D341Med (cell line): ENCODE measurements around the gene PPP1R13B.

ENCODE experiments used
- DNase-seq: peaks from one replicate; pipeline ENCODE4 v3.0.0; 2012; ENCODE audit warnings: low spot score

Gene PPP1R13B

DNA sequence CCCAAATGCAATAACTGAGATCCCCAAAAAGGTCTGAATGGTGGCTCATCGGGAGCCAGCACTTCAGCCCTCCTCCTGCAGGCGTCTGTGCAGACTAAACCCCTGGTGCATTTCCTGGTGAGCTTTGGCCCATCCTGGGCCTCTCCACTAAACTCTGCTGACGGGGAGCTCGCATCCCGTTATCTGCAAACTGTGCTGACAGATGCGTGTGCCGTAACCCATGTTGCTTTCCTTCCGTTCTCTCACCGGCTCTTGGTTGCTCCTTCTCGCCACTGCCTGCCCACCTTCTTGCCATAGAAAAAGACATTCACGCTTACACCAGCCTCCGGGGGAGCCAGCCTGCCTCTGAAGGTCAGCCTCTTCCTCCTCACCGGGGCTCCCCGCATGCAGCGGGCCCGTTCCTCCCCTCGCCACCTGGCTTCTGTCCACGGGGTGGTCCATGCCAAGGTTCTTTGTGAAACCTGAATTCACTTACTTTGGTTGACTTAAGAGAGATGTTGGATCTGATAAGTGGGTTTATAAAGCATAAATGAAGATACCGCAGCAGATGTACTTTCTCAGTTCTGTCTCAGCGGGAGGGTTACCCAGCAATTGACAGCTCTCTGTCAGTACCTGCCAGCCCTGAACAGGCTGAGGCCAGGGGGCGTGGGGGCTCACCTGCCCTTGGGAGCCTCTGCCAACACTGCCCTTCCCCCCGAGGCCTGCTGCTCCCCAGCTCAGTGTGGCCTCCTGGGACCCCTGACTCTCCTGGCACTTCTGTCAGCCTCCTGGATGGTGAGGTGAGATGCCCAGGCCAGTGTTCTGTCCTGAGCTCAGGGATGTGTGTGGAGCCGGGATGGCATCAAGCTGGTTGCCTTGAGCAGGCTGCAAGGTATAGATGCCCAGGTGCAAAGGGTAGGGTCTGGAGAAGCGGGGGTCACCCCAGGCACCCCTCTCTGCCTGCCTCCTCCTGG lies 117.6 kb downstream of the PPP1R13B start:
- DNase-seq = no peak

DNA sequence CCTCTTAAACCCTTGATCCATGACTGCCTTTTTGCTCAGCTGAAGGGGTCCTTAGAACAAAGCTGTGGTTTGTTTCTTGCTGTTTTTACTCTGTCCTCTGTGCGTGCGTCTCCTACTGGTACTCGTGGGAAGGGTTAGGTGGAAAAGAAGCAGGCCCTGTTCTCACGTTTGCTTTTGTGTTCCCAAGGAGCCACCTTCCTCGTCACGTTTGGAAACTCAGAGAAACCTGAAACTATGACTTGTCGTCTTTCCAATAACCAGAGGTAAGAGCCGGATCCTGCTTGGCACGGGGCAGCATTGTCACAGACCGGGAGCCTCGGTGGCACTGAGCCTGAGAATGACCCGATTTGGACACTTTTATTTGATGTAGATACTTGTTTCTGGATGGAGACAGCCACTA lies 118.7 kb downstream of the PPP1R13B start:
- no peak for DNase-seq

DNA sequence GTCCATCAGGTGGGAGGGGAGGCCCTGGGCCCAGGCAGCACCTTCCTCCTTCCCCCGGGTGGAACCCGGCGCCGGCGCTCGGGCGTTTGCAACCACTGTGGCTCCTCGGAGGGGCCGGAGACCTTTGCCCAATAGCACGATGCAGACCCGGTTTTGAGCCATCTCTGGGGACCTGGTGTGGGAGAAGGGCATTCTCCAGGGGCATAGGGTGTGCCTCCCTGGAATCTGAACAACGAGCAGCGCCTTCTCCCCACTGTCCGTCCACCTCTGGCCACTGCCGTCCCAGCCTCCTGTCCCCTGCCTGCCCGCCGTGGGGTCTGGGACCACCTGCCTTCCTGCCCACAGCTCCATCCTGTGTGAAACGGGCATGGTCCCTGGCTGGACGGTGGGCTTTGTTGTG lies 119.2 kb downstream of the PPP1R13B start:
- no peak for DNase-seq

DNA sequence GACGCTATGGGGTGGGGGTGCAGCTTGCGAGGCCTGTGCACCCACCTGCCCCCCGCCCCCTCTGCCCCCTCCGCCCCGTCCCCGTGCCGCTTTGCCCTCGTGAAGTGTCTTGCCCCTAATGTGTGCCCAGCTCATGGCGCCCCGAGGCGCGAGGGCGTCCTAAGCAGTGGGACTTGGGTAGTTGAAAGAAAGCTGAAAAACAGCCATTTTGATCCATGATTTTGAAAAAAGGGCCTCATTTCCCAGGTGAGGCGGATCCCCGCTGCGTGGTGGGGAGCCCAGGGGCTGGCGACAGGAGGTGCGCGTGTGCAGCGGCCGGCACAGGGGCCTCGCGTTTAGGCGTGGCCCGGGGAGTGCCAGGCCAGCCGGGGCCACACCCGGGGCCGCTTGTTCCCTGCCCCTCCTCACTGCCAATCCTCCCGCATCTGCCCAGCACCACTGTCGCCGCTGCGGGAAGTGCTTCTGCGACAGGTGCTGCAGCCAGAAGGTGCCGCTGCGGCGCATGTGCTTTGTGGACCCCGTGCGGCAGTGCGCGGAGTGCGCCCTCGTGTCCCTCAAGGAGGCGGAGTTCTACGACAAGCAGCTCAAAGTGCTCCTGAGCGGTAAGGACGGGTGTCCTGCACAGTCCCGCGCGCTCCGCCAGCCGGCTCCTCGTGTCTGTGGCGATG lies 119.9 kb downstream of the PPP1R13B start:
- DNase-seq = no peak

GRCh38 chr14:103726474-103726873 lies 120.9 kb downstream of the PPP1R13B start:
- no peak for DNase-seq

DNA sequence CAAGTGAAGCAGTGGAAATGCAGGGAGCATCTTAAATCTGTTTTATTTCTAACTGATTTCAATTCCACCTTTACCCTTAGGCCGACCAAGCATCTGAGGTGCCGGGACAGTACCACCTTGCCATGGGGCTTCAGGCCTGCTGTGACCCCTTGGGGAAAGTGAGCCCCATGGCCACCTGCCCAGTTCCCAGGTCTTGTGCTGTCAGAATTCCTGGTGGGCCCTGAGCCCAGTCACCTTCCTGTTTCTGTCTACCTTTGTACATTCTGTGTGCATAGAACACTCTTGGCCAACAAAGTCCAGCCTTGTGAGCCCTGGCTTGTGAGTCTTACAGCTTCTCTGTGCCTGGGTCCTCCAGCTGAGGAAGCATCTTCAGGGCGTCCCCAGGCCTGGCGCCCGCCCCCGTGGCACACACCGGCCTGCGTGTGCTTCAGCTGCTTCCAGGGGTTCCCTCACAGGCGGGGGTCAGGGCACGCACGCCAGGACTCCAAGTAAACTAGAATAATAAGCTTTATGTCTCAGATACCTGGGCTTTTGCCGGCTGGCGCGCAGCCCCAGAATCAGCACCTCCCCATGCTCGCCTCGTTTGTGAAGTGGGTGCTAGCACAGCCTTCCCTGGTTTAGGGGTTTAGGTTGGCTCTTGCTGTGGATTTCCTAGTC lies 121.5 kb downstream of the PPP1R13B start:
- DNase-seq = no peak

DNA sequence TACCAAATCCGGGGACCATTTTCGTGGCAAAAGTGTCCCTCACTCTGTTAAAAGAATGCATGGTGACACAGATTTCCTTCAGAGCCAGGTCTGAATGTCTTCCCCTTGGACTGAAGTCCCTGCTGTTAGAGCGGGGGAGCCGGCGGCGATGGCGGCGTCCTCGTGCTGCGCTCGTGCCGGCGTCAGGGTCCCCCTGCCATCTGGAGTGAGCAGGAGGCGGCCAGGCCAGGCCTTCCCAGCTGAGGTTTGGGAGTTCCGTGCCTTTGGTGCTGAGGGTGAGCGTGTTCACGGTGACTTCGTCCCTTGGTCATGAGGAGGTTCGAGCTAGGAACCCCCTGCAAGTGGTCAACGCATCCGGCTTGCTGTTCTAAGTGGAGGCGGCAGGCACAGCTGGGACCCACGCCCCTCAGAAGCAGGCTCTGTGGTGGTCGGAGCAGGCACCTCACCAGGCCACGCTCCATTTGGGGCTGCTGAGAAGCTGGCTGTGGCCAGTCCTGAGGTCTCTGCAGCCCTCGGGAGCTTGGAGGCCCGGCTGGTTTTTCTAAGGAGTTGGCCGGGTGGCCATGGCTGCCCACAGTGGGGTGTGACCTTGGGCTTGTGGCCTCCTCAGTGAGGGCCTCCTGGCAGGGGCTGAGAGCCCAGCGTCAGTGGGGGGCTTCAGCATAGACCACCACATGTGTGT lies 122.2 kb downstream of the PPP1R13B start:
- no peak for DNase-seq

DNA sequence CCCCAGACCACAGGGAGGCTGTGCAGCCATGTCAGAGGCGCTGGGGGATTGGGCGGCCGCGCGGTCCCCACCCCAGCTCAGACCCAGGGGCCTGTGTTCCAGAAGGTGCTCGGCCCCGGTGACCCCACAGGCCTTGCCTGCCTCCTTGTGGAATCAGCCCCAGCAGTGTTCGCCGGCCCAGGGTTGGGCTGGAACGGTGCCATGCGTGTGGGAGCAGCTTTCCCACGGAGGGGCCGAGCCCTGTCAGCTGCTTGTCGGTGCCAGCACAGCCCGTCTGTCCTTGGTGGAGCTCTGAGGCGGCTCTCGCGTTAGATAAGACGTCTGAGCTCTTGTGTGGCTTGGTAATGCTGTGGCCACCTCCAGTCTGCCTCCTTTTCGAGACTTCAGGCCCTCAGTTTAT lies 123.3 kb downstream of the PPP1R13B start:
- DNase-seq = no peak

GRCh38 chr14:103723748-103724081 lies 123.7 kb downstream of the PPP1R13B start:
- no peak for DNase-seq

DNA sequence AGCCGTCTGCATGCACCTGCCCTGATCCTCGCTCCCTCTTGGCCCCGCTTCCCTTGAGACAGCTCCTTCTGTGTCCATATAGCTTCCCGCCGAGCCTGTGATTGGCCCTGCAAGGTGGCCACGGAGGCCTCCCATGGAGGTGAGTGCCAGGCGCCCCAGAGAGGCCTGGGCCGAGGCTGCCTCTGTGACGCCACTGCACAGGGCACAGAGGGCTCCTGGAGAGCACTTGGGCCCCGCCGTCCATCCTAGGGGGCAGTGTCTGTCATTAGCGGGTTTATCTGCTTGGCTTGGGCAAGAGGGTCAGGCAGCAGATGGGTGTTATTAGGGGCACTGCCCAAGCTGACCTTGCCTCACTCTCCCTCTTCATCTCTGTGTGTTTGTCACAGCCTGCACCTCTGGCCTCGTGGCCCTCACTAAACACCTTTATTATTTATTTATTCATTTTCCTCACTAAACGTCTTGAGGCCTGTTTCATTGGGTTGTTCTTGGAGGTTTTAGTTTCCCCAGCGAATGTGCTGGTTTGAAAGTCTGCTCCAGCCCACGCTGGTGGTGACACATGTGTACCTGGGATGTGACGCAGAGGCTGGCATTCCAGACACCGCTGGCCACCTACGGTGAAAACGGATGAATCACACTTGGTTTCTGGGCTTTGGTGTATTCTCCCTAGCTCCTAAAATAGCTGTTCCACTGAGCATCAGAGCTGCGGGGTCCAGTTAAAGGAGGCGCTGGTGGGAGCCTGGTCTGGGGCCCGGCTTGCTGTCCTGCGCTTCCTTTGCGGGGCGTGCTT lies 125.8 kb downstream of the PPP1R13B start:
- no peak for DNase-seq

DNA sequence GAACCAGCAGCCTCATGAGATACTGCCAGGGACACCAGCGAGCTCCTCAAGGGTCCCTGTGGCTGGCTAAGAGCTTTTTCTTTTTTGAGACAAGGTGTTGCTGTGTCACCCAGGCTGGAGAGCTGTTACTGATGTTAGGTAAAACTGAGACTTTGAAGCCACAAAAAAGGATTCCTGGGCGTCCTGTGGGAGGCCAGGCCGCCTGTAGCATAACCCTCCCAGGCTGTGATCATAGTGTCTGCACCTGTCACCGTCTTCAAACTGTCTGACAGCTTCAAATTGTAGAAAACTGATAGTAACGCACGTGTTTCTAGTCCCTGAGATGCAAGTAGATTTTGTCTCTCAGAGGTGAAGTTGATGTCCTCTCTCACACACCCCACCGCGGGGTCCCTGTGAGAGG lies 127.6 kb downstream of the PPP1R13B start:
- no peak for DNase-seq

DNA sequence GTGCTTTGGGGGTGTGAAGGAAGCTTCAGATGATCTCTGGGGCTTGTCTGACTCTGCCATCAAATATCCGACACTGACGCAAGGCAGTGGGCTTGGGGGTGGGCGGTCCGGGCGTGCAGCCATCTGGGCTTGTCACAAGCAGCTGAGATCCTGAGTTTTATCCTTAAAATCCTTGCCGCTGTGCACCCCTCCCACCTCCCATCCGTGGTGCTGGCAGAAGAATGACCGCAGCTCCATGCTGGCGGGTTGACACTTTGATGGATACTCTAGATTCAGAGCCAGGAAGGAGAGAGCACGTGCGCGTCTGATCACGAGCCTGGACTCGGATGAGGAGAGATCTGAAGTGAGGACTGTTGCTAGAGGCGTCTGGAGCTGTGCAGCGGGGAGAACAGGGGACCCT lies 128.8 kb downstream of the PPP1R13B start:
- no peak for DNase-seq

DNA sequence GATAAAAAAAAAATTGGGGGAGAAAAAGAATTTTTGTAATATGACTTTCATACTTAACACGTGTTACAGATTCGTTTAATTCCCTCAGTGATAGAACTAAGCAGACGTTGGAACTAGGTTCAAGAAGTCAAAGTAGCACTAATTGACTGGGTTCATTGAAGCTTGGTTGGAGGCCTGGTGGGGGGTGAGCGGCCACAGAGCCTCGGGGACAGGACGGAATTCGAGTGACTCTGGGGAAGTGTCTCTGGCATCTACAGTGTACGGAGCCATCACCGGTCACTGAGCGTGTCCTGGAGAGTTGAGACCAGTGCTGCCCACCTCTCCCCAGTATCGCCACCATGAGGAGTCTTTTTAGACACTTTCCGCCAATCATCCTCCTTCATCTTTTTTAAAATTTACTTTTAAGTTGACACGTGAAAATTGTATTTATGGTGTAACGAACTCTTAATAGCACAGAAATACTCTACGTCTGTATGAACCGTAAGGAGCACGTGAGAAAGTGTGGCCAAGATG lies 130.4 kb downstream of the PPP1R13B start:
- DNase-seq = no peak

DNA sequence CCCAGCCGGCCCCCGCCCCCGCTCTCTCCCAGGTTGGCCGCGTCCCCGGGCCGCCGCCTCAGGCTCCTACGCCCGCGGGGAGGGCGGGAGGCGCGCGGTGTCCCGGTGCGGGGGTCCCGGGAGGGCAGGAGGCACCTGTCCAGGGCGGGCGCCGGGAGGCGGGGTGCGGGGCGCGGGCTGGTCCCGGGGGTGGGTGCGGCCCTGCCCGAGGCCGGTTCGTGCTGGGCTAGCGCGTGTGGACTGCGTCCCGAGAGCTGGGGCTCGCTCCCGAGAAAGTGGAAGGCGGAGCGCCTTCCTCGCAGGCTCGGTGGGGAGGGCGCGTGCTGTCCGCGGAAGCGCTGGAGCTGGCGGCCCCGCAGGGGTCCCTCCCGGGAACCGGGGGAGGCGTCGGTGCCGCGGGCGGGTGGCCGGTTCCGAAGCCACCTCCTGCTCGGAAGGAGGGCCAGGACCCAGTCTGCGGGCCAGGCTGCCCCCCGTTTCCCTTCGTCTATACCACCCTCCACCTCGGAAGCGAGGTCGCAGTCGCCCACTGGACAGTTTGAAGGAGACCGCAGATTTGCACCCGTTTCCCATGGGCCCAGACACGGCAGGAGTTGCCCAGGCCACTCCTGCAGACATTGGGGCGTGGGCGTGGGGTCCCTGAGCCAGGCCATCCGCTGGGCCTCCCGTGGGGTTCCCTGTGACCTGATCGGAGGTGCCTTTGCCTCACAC lies 131.1 kb downstream of the PPP1R13B start:
- DNase-seq = peak; percentile 74

DNA sequence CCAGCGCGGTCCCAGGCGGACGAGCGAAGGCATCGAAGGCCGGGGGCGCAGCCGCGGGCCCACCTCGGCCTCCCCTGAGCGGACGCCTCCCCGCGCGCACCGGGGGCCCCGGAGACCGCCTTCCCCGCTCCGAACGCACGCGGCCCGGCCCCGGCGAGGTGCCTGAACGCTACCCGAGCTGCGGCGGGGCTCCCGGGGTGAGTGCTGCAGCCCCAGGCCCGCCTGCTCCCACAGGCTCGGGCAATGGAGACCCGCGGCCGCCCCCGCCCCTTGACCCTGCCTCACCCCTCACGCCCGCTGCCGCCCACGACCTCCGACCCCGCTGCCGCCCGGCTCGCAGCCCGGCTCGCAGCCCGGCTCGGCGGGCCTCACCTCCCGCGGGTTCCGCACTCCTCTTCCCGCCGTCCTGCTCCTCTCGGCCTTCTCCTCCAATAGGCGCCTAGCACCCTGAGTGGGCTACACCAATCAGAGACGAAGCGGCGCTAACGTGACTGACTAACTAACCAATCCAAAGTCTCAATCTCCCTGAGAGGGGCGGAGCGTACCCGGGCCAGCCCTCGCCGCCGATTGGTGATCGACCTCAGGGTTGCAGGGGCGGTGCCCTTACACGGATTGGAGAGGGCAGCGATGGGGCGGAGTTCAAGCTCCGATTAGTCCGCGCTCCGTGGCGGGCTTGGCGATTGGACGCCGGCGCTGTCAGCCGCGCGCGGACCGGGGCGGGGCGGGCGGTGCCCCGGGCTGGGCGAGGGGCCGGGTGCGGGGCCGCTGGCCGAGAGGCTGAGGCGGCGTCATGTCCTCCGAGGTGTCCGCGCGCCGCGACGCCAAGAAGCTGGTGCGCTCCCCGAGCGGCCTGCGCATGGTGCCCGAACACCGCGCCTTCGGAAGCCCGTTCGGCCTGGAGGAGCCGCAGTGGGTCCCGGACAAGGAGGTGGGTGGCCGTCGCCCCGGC lies 132.0 kb downstream of the PPP1R13B start, which contains the start of the genes XRCC3 and ZFYVE21:
Gene XRCC3 (minus strand): TSS at position 400 of the 949 bp plus-strand sequence. CDS start 4,364 bp downstream, outside the sequence.
Gene ZFYVE21 (plus strand): TSS at position 759 of the 949 bp plus-strand sequence. CDS start 32 bp downstream, at position 791.
- peak; percentile 99 for DNase-seq

- no peak for DNase-seq
Measured at GRCh38 chr14:103714063-103714724, 133.2 kb downstream of the PPP1R13B start.

DNA sequence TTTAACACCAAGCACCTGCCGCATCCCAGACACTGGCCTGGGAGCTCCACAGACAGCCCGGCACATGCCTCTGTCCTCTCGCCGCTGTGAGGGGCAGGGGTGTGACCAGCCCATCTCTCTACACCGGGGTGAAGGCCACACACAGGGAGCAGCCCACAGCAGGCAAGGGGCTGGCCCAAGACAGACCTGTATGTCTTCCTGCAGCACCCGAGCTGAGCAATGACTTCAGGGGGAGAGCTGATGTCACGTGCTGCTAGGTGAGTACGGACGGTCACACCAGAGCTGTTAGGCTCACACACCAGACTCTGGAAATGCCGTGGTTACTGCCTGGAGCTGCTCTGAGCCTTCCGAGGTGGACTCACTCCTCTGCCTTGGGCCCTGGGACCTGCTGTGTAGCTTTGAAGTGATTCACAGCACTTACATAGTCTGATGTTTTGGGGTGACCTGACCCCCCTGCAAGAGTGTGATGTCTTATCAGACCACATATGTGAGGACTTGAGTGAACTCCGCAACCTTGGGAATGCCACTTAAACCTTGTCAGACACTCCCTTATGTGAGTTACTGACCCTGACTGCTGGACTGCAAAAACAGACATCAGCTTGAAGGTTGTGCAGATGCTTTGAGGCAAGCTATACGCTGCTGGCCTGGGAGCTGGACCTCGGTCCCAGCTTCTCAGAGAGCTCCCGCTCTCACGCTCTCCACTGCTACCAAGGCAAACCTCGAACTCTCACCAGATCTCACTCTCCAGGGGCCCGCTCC lies 133.9 kb downstream of the PPP1R13B start:
- no peak for DNase-seq
